Liver (tissue), 10 donors: ENCODE data around the gene SPATA13. TPM values are rescaled to one million over a fixed set of nuclear protein-coding genes. Genes with fewer than 3 reads are reported as not detected.

ENCODE experiments used
- DNase-seq: peaks from one replicate; pipeline ENCODE4 v3.0.0-alpha.2; 2017; ENCODE audit warnings: low spot score
- H3K27ac ChIP-seq, 2 donors: one replicate each; pipeline ENCODE4 v1.7.0; 2013; ENCODE audit warnings: inconsistent platforms in 2 of 2, low read length in 2 of 2, control low read depth in 1 of 2, low read depth in 1 of 2, mild to moderate bottlenecking in 1 of 2
- H3K27me3 ChIP-seq, 4 donors: one replicate each; pipeline versions ENCODE4 v1.6.1 to v1.7.0; 2013; ENCODE audit warnings: low read length in 3 of 4, inconsistent platforms in 1 of 4, mild to moderate bottlenecking in 1 of 4, moderate library complexity in 1 of 4; ENCODE audit not compliant: control insufficient read depth in 4 of 4, insufficient read depth in 4 of 4
- H3K36me3 ChIP-seq, 4 donors: one replicate each; pipeline versions ENCODE4 v1.6.1 to v1.7.0; 2013; ENCODE audit warnings: low read length in 3 of 4, mild to moderate bottlenecking in 3 of 4, low read depth in 1 of 4, moderate library complexity in 1 of 4; ENCODE audit not compliant: control insufficient read depth in 4 of 4, insufficient read depth in 3 of 4
- H3K4me1 ChIP-seq, 4 donors: one replicate each; pipeline versions ENCODE4 v1.6.1 to v1.7.0; 2013; ENCODE audit warnings: low read length in 3 of 4, mild to moderate bottlenecking in 3 of 4, moderate library complexity in 1 of 4; ENCODE audit not compliant: control insufficient read depth in 4 of 4, insufficient read depth in 4 of 4
- H3K4me3 ChIP-seq, 3 donors: one replicate each; pipeline versions ENCODE4 v1.6.1 to v1.7.0; 2013; ENCODE audit warnings: low read length in 3 of 3, control low read depth in 1 of 3, low read depth in 1 of 3, mild to moderate bottlenecking in 1 of 3
- H3K9ac ChIP-seq, 2 donors: one replicate each; pipeline ENCODE4 v1.7.0; 2013; ENCODE audit warnings: low read length in 2 of 2, mild to moderate bottlenecking in 2 of 2, moderate library complexity in 2 of 2, control low read depth in 1 of 2, low read depth in 1 of 2
- H3K9me3 ChIP-seq, 4 donors: one replicate each; pipeline versions ENCODE4 v1.6.1 to v1.7.0; 2013; ENCODE audit warnings: low read length in 3 of 4; ENCODE audit not compliant: control insufficient read depth in 4 of 4
- ATF3 ChIP-seq: IDR thresholded peaks from 2 replicates; pipeline ENCODE4 v1.6.1; 2016; ENCODE audit warnings: antibody characterized with exemption
- EGR1 ChIP-seq, 2 donors: IDR thresholded peaks; 2 replicates each; pipeline ENCODE4 v1.6.1; 2016 to 2018; ENCODE audit warnings: antibody characterized with exemption in 2 of 2, low read depth in 2 of 2
- FOXA1 ChIP-seq: IDR thresholded peaks from 2 replicates; pipeline ENCODE4 v1.6.1; 2016; ENCODE audit warnings: antibody characterized with exemption
- FOXA2 ChIP-seq: IDR thresholded peaks from 2 replicates; pipeline ENCODE4 v1.6.1; 2016; ENCODE audit warnings: antibody characterized with exemption
- GABPA ChIP-seq, 2 donors: IDR thresholded peaks in 1 of 2; conservative IDR thresholded peaks in 1 of 2; 2 replicates each; pipeline ENCODE4 v1.6.1; 2016; ENCODE audit warnings: antibody characterized with exemption in 2 of 2, mild to moderate bottlenecking in 1 of 2, moderate library complexity in 1 of 2
- HNF4A ChIP-seq, 2 donors: conservative IDR thresholded peaks; 2 replicates each; pipeline ENCODE4 v1.6.1; 2016; ENCODE audit warnings: antibody characterized with exemption in 2 of 2, mild to moderate bottlenecking in 2 of 2
- HNF4G ChIP-seq: IDR thresholded peaks from 2 replicates; pipeline ENCODE4 v1.6.1; 2016; ENCODE audit warnings: antibody characterized with exemption
- JUND ChIP-seq, 2 donors: IDR thresholded peaks; 2 replicates each; pipeline ENCODE4 v1.6.1; 2016; ENCODE audit warnings: antibody characterized with exemption in 2 of 2
- MAX ChIP-seq: IDR thresholded peaks from 2 replicates; pipeline ENCODE4 v1.6.1; 2016; ENCODE audit warnings: antibody characterized with exemption
- NR2F2 ChIP-seq: IDR thresholded peaks from 2 replicates; pipeline ENCODE4 v1.6.1; 2016; ENCODE audit warnings: antibody characterized with exemption
- RAD21 ChIP-seq, 2 donors: IDR thresholded peaks; 2 replicates each; pipeline ENCODE4 v1.6.1; 2016; ENCODE audit warnings: antibody characterized with exemption in 2 of 2, mild to moderate bottlenecking in 2 of 2
- REST ChIP-seq: IDR thresholded peaks from 2 replicates; pipeline ENCODE4 v1.6.1; 2016; ENCODE audit warnings: antibody characterized with exemption, mild to moderate bottlenecking
- RXRA ChIP-seq, 2 donors: IDR thresholded peaks; 2 replicates each; pipeline ENCODE4 v1.6.1; 2017 to 2018; ENCODE audit warnings: antibody characterized with exemption in 2 of 2, mild to moderate bottlenecking in 1 of 2
- SP1 ChIP-seq: IDR thresholded peaks from 2 replicates; pipeline ENCODE4 v1.6.1; 2018; ENCODE audit warnings: antibody characterized with exemption, mild to moderate bottlenecking
- TAF1 ChIP-seq: conservative IDR thresholded peaks from 2 replicates; pipeline ENCODE4 v1.6.1; 2016; ENCODE audit warnings: antibody characterized with exemption, mild to moderate bottlenecking
- YY1 ChIP-seq: IDR thresholded peaks from 2 replicates; pipeline ENCODE4 v1.6.1; 2016; ENCODE audit warnings: antibody characterized with exemption, mild to moderate bottlenecking
- ZBTB33 ChIP-seq: IDR thresholded peaks from 2 replicates; pipeline ENCODE4 v1.6.1; 2016; ENCODE audit warnings: antibody characterized with exemption
- WGBS: extraction: QIAGEN DNeasy Blood & Tissue Kit; methylation state at CpG from one replicate; pipeline ENCODE4 v1.1.7; 2013; 5-methylcytosine and 5-hydroxymethylcytosine counted together
- polyA plus RNA-seq, 2 donors: library from polyadenylated mRNA; stranded (reverse) in 1 of 2; unstranded in 1 of 2; fragments of 200-250 nt in 1 of 2; fragments of >200 nt in 1 of 2; fragmentation: Nextera tagmentation in 1 of 2; extraction: Ambion mirVana in 1 of 2; gene quantifications; one replicate each; pipeline versions ENCODE4 v1.2.1 to v1.2.3, GENCODE V29; 2013 to 2015
- small RNA-seq: library from RNA; depleted of rRNA; stranded (forward); fragments of <200 nt; gene quantifications from one replicate; pipeline ENCODE3, GENCODE V24; 2014
- total RNA-seq, 2 donors: library from RNA; depleted of rRNA; stranded (reverse); fragments of >200 nt; gene quantifications; one replicate each; pipeline ENCODE4 v1.2.3, GENCODE V29; 2014
- TF ChIP-seq, protein P1 (sequence below): fragments of 150-350 bp; IDR thresholded peaks from 2 replicates; pipeline ENCODE4 v1.5.1; 2017; ENCODE audit warnings: improper control_type of control experiment, low read depth, low read length; ENCODE audit not compliant: missing input control
- donor health status: healthy.
- donor health status: healthy.
- donor health status: healthy.
- donor health status: healthy.
- donor health status: healthy.

SPATA13 gene
- total and polyA plus RNA-seq, 4 donors = 10.0 to 57.6 (median 20.4) TPM

- WGBS = 89% methylated on average over 7 of the region's 7 CpGs
- H3K9me3 ChIP-seq = no peaks in the 10 kb centered on the region
- DNase-seq = no peak
- H3K36me3 ChIP-seq = no peaks in the 10 kb centered on the region
- no peak overlapping the region for H3K4me3 ChIP-seq
- no peak overlapping the region for H3K9ac ChIP-seq
- no peaks in the 10 kb centered on the region for H3K4me1 ChIP-seq
- TF ChIP-seq FOXA1 = no peak
- TF ChIP-seq RAD21 (IDR thresholded peaks at IDR 0.05) = no peak
- TF ChIP-seq HNF4G = no peak
- TF ChIP-seq ZBTB33 = no peak
- TF ChIP-seq NR2F2 = no peak
- no peak for TF ChIP-seq REST
- TF ChIP-seq EGR1 (IDR thresholded peaks at IDR 0.05; ENCODE audit: low read depth in 2 of 2) = no peak
- no peak for TF ChIP-seq JUND (IDR thresholded peaks at IDR 0.05)
- no peak for TF ChIP-seq ATF3
- TF ChIP-seq FOXA2 = no peak
- TF ChIP-seq MAX = no peak
- no peak for TF ChIP-seq TAF1
- TF ChIP-seq YY1 = no peak
- TF ChIP-seq GABPA (IDR thresholded peaks at IDR 0.05 in 1 of 2, conservative IDR thresholded peaks at IDR 0.05 in 1 of 2) = no peak
- no peak for TF ChIP-seq HNF4A (conservative IDR thresholded peaks at IDR 0.05)
- no peak for TF ChIP-seq SP1
- TF ChIP-seq, protein P1, sequence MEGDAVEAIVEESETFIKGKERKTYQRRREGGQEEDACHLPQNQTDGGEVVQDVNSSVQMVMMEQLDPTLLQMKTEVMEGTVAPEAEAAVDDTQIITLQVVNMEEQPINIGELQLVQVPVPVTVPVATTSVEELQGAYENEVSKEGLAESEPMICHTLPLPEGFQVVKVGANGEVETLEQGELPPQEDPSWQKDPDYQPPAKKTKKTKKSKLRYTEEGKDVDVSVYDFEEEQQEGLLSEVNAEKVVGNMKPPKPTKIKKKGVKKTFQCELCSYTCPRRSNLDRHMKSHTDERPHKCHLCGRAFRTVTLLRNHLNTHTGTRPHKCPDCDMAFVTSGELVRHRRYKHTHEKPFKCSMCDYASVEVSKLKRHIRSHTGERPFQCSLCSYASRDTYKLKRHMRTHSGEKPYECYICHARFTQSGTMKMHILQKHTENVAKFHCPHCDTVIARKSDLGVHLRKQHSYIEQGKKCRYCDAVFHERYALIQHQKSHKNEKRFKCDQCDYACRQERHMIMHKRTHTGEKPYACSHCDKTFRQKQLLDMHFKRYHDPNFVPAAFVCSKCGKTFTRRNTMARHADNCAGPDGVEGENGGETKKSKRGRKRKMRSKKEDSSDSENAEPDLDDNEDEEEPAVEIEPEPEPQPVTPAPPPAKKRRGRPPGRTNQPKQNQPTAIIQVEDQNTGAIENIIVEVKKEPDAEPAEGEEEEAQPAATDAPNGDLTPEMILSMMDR = no peak
- no peak for TF ChIP-seq RXRA (IDR thresholded peaks at IDR 0.05)
- no peaks in the 10 kb centered on the region for H3K27me3 ChIP-seq
- H3K27ac ChIP-seq = no peak overlapping the region
Observed at GRCh38 chr13:24356270-24356669, 195.8 kb downstream of the SPATA13 start.

Small RNA genes lying within 50 kb of the gene (small RNA-seq; reads per million reads assigned to genes)
- not detected for gene MIR2276

Other genes starting within 250 kb of the SPATA13 start
- gene C1QTNF9, start 148.9 kb downstream of the SPATA13 start, total RNA-seq = under 1 TPM in 1 of 2 donors, not detected in 1; 0.25 TPM
- under 1 TPM; 0.10 to 0.19 TPM for gene C1QTNF9, start 148.9 kb downstream of the SPATA13 start, polyA plus RNA-seq